Spinal cord (tissue), 10 donors: ENCODE results near the gene NDOR1. TPM values are rescaled to one million over a fixed set of nuclear protein-coding genes. Genes with fewer than 3 reads are reported as not detected.

Experiments used
- DNase-seq, 6 donors: peaks; one replicate each; pipeline versions ENCODE4 v3.0.0 to v3.0.0-alpha.2; 2013 to 2015; ENCODE audit warnings: low spot score in 6 of 6, low read depth in 4 of 6
- H3K27ac ChIP-seq: one replicate; pipeline ENCODE4 v1.5.1; 2013; ENCODE audit warnings: low read depth, low read length, control low read depth
- H3K27me3 ChIP-seq: one replicate; pipeline ENCODE4 v1.6.1; 2013; ENCODE audit warnings: low read length; ENCODE audit not compliant: control insufficient read depth, insufficient read depth
- H3K36me3 ChIP-seq: one replicate; pipeline ENCODE4 v1.6.1; 2013; ENCODE audit warnings: low read length; ENCODE audit not compliant: control insufficient read depth, insufficient read depth
- H3K4me1 ChIP-seq: one replicate; pipeline ENCODE4 v1.6.1; 2013; ENCODE audit warnings: low read length; ENCODE audit not compliant: control insufficient read depth, insufficient read depth
- H3K4me3 ChIP-seq: one replicate; pipeline ENCODE4 v1.5.1; 2013; ENCODE audit warnings: low read depth, low read length, control low read depth
- H3K9me3 ChIP-seq: one replicate; pipeline ENCODE4 v1.6.1; 2013; ENCODE audit warnings: low read length; ENCODE audit not compliant: control insufficient read depth, insufficient read depth
- WGBS: methylation state at CpG from one replicate; pipeline ENCODE4 v1.1.5; 2013; ENCODE audit warnings: missing lambda C conversion rate; ENCODE audit not compliant: insufficient coverage; 5-methylcytosine and 5-hydroxymethylcytosine counted together
- polyA plus RNA-seq, 2 donors: library from polyadenylated mRNA; unstranded; fragments of 120-200 nt; gene quantifications; one replicate each; pipeline ENCODE4 v1.2.1, GENCODE V29; 2013; ENCODE audit not compliant: insufficient read length in 2 of 2
- total RNA-seq, 2 donors: library from RNA; depleted of rRNA in 1 of 2; stranded (reverse); fragments of 120-200 nt in 1 of 2; fragments of >200 nt in 1 of 2; gene quantifications; one replicate each; pipeline versions ENCODE4 v1.2.3 to v1.2.4, GENCODE V29; 2013 to 2014
- donor health status: healthy.

Gene NDOR1
- total and polyA plus RNA-seq, 4 donors: 3.2 to 23.8 (median 12.3) TPM

DNA sequence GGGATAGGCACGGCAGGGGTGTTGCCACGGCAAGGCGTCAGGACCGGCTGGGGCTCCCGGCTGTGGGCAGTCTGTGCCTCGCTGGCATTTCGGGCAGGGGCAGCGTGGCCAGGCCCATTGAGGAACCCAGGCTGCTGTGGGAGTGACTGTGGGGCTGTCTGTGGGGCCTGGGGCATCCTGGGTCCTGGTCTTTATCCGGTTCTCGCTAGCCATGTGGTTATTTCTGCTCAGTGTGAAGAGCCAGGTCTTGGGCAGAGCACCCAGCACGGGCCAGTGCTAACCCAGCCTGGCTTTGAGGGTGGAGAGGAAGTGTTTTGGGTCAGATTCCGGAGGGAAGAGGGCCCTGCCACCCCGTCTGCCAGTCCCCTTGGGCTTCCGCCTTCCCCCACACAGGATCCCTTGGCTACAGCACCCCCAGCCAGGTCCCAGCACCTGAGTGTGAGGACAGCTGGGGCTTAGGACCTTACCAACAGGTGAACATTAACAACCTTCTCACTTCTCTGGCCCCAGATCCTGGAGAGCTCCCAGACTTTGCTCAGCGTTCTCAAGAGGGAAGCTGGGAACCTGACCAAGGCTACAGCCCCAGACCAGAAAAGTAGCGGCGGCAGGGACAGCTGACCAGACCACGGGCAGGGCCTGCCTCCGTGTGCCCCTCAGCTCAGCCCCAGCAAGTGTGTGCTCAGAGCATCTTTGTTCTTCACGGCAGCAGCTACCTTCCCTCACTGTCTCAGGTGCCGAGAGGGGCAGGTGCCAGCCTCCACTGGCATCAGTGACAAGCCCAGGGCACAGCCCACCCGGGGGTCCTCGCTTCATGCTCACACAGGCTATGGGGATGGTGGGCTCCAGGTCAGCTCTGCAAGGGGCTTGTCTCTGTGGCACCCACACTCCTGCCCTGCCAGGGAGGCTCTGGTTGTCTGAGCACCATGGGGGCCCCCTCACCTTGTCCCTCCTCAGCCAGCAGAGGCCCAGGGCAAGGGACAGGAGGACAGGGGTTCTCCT is 15.9 kb upstream of the NDOR1 start:
- 46% methylated on average over 21 of the region's 23 CpGs for WGBS

DNA sequence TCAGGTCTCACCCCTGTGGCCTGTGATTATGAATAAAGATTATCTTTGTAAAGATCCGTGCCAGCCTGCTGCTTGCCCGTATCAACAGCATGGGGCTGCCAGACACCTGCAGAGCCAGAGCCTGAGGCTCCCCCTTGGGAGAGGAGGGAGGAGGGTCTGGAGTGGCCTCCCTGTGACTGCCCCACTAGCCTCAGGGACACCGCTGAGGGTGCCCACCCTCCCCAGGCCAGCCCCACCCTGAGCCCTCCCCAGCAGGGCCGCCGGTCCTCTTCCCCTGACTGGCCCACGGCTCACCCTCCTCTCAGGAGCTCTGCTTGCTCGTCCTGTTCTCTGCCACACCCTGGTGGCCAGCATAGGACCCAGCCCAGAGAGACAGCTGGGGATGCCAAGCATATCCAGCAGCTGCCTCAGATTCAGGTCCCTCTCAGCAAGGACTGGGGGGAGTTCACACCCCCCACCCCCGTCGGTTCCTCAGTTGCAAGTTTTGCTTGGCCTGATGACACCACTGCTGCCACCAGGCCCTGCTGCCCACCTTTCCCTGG is 15.1 kb upstream of the NDOR1 start:
- WGBS: 79% methylated on average over 9 of the region's 9 CpGs
- no peaks in the 10 kb centered on the region for H3K9me3 ChIP-seq
- peaks cover 68% of the 10 kb centered on the region for H3K4me1 ChIP-seq
- H3K36me3 ChIP-seq: peaks cover 92% of the 10 kb centered on the region
- H3K4me3 ChIP-seq: no peak overlapping the region
- no peak for DNase-seq
- H3K27me3 ChIP-seq: no peaks in the 10 kb centered on the region
- H3K27ac ChIP-seq: no peak overlapping the region

More for the DNA sequence above, 15.9 kb upstream of the NDOR1 start:
- H3K36me3 ChIP-seq: peaks cover 92% of the 10 kb centered on the region
- peak overlapping the region; percentile 96 for H3K4me3 ChIP-seq
- peaks cover 60% of the 10 kb centered on the region for H3K4me1 ChIP-seq
- no peak for DNase-seq
- H3K27ac ChIP-seq: peak overlapping the region; percentile 79
- no peaks in the 10 kb centered on the region for H3K9me3 ChIP-seq
- H3K27me3 ChIP-seq: no peaks in the 10 kb centered on the region

DNA sequence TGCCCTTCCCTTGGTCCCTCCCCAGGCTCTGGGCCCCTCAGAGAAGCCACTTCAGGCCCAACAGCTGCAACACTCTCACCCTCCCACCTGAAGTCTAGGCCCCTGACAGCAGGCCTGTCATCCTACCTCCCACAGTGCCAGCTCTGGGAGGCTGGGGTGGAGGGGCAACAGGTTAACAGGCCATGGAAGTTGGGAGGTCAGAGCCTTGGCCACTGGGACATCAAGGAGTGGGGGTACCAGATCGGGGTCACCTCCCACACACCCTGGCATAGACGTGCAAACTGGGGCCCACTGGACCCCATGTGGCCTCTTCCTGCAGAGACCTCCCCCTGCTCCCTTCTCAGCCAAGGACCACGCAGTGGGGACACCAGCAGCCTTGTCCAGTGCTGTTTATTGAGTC is 14.3 kb upstream of the NDOR1 start:
- H3K27ac ChIP-seq: no peak overlapping the region
- no peaks in the 10 kb centered on the region for H3K27me3 ChIP-seq
- no peaks in the 10 kb centered on the region for H3K9me3 ChIP-seq
- DNase-seq: no peak
- H3K4me1 ChIP-seq: peaks cover 63% of the 10 kb centered on the region
- no peak overlapping the region for H3K4me3 ChIP-seq
- H3K36me3 ChIP-seq: peaks cover 92% of the 10 kb centered on the region
- 86% methylated on average over 2 of the region's 3 CpGs for WGBS

GRCh38 chr9:137191691-137192447 is 13.6 kb upstream of the NDOR1 start:
- peaks cover 92% of the 10 kb centered on the region for H3K36me3 ChIP-seq
- no peaks in the 10 kb centered on the region for H3K9me3 ChIP-seq
- DNase-seq: no peak
- no peak overlapping the region for H3K4me3 ChIP-seq
- H3K27ac ChIP-seq: no peak overlapping the region
- 85% methylated on average over 19 of the region's 22 CpGs for WGBS
- peaks cover 62% of the 10 kb centered on the region for H3K4me1 ChIP-seq
- H3K27me3 ChIP-seq: no peaks in the 10 kb centered on the region

- no peaks in the 10 kb centered on the region for H3K27me3 ChIP-seq
- 82% methylated on average over 8 of the region's 10 CpGs for WGBS
- H3K36me3 ChIP-seq: peaks cover 91% of the 10 kb centered on the region
- H3K9me3 ChIP-seq: no peaks in the 10 kb centered on the region
- H3K4me3 ChIP-seq: no peak overlapping the region
- peaks cover 58% of the 10 kb centered on the region for H3K4me1 ChIP-seq
- H3K27ac ChIP-seq: no peak overlapping the region
- no peak for DNase-seq
Measured at GRCh38 chr9:137192448-137192780, 13.1 kb upstream of the NDOR1 start.

- WGBS: 84% methylated on average over 2 of the region's 2 CpGs
- Histone ChIP-seq H3K27ac (no peak overlapping the region), H3K4me1 (peaks cover 58% of the 10 kb centered on the region), H3K4me3 (no peak overlapping the region), H3K9me3 (no peaks in the 10 kb centered on the region), H3K36me3 (peaks cover 91% of the 10 kb centered on the region), H3K27me3 (no peaks in the 10 kb centered on the region)
- DNase-seq: no peak
Measured at GRCh38 chr9:137192859-137193258, 12.6 kb upstream of the NDOR1 start.

DNA sequence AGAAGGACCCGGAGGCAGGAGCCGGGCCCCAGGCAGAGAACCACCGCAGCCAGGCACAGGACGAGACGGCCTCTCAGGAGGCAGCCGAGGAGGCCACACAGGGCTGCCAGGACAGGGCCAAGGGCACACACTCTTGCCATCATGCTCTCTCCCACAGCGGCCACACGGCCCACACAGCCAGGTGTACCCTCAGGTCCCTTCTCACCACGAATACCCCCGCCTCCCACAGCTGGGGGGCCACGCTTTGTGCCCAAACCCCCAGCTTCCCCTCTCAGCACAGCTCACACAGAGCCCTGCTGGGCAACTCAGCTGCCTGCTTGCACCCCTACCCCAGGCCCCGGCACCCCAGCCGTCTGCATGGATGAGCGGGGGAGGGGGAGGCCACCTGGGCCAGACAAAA is 11.7 kb upstream of the NDOR1 start:
- Histone ChIP-seq H3K4me3 (no peak overlapping the region), H3K9me3 (no peaks in the 10 kb centered on the region), H3K36me3 (peaks cover 97% of the 10 kb centered on the region), H3K27ac (no peak overlapping the region), H3K27me3 (no peaks in the 10 kb centered on the region), H3K4me1 (peaks cover 64% of the 10 kb centered on the region)
- 87% methylated on average over 14 of the region's 14 CpGs for WGBS
- DNase-seq: no peak

- no peaks in the 10 kb centered on the region for H3K9me3 ChIP-seq
Measured at GRCh38 chr9:137194388-137194787, 11.1 kb upstream of the NDOR1 start.

DNA sequence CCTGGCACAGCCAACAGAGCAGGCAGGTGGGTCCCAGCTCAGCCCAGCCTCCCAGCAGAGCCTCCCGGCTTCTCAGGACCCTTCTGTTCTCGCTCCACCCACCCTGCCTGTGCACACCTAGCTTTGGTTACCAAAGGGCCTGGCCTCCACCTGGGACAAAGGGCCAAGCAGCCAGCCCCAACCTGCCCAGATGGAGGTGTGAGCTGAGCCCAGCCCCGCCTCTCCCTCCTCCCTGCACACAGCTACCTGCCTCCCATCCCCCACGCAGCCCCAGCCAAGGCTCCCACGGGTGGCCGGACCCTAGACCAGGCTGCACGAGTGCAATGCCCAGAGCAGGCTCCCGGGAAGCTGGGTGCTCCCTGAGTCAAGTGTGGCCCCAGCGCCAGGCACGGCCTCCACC is 10.6 kb upstream of the NDOR1 start:
- no peak overlapping the region for H3K4me3 ChIP-seq
- no peaks in the 10 kb centered on the region for H3K27me3 ChIP-seq
- DNase-seq: no peak
- peaks cover 63% of the 10 kb centered on the region for H3K4me1 ChIP-seq
- WGBS: 80% methylated on average over 10 of the region's 10 CpGs
- no peaks in the 10 kb centered on the region for H3K9me3 ChIP-seq
- no peak overlapping the region for H3K27ac ChIP-seq
- H3K36me3 ChIP-seq: peaks cover 94% of the 10 kb centered on the region

More at GRCh38 chr9:137194388-137194787, 11.1 kb upstream of the NDOR1 start:
- Histone ChIP-seq H3K4me1 (peaks cover 64% of the 10 kb centered on the region), H3K27ac (no peak overlapping the region), H3K27me3 (no peaks in the 10 kb centered on the region), H3K4me3 (no peak overlapping the region), H3K36me3 (peaks cover 98% of the 10 kb centered on the region)
- WGBS: 68% methylated on average over 16 of the region's 16 CpGs
- DNase-seq: peak in 1 of 6 donors; percentile 29
